CD4-positive, alpha-beta memory T cell (primary cell): ENCODE measurements around the gene GSTM1. TPM values are rescaled to one million over a fixed set of nuclear protein-coding genes. Genes with fewer than 3 reads are reported as not detected.
"Not testable (repeated sequence)": the region's sequence is repeated elsewhere in the genome, so short reads cannot be mapped to it uniquely, and the experiment has no call there.

ENCODE experiments used
- CTCF ChIA-PET: fragments of 350-600 bp; sonication (Branson Sonifier 250); formaldehyde crosslinking; loops from one replicate; lab custom pipeline; 2021; ENCODE audit warnings: inconsistent platforms; ENCODE audit not compliant: partially characterized antibody; lab: Charles Lee
- POLR2A ChIA-PET: fragments of 350-600 bp; sonication (Branson Sonifier 250); formaldehyde crosslinking; loops from one replicate; lab custom pipeline; 2021; ENCODE audit not compliant: partially characterized antibody; lab: Charles Lee
- DNase-seq, 5 donors: peaks; one replicate each; pipeline versions ENCODE4 v3.0.0 to v3.0.0-alpha.2; 2020 to 2022; ENCODE audit warnings: mixed read lengths in 1 of 5
- H3K27ac ChIP-seq: one replicate; pipeline ENCODE4 v1.7.0; 2013; ENCODE audit warnings: low read depth, low read length
- H3K27me3 ChIP-seq: 2 replicates; pipeline ENCODE4 v1.7.0; 2013; ENCODE audit warnings: mild to moderate bottlenecking, low read length, moderate library complexity; ENCODE audit not compliant: insufficient read depth
- H3K36me3 ChIP-seq: 2 replicates; pipeline ENCODE4 v1.7.0; 2013; ENCODE audit warnings: mild to moderate bottlenecking, low read length, moderate library complexity; ENCODE audit not compliant: insufficient read depth
- H3K4me1 ChIP-seq: 2 replicates; pipeline ENCODE4 v1.7.0; 2013; ENCODE audit warnings: mild to moderate bottlenecking, low read length, moderate library complexity; ENCODE audit not compliant: insufficient read depth
- H3K4me3 ChIP-seq, 2 donors: one replicate each; pipeline ENCODE4 v1.7.0; 2013; ENCODE audit warnings: low read length in 2 of 2, mild to moderate bottlenecking in 1 of 2
- H3K9me3 ChIP-seq, 2 donors: one replicate each; pipeline ENCODE4 v1.7.0; 2013; ENCODE audit warnings: low read length in 2 of 2, control low read depth in 1 of 2; ENCODE audit not compliant: control insufficient read depth in 1 of 2
- H3K27ac Mint-ChIP-seq, 7 donors: one replicate each; pipeline ENCODE4 v1.8.0; 2020 to 2021; ENCODE audit warnings: mixed read lengths in 7 of 7, mild to moderate bottlenecking in 6 of 7, inconsistent platforms in 3 of 7, moderate library complexity in 3 of 7
- H3K27me3 Mint-ChIP-seq, 2 donors: one replicate each; pipeline ENCODE4 v1.8.0; 2020 to 2021; ENCODE audit warnings: mixed read lengths in 2 of 2
- H3K36me3 Mint-ChIP-seq, 2 donors: one replicate each; pipeline ENCODE4 v1.8.0; 2020 to 2021; ENCODE audit warnings: mixed read lengths in 2 of 2, inconsistent platforms in 1 of 2, mild to moderate bottlenecking in 1 of 2
- H3K4me1 Mint-ChIP-seq, 4 donors: one replicate each; pipeline ENCODE4 v1.8.0; 2020 to 2021; ENCODE audit warnings: mixed read lengths in 4 of 4, mild to moderate bottlenecking in 1 of 4
- H3K4me3 Mint-ChIP-seq, 8 donors: one replicate each; pipeline ENCODE4 v1.8.0; 2020 to 2021; ENCODE audit warnings: mixed read lengths in 8 of 8, mild to moderate bottlenecking in 7 of 8, moderate library complexity in 6 of 8, inconsistent platforms in 3 of 8
- H3K9me3 Mint-ChIP-seq, 8 donors: one replicate each; pipeline ENCODE4 v1.8.0; 2020 to 2021; ENCODE audit warnings: mixed read lengths in 8 of 8, mild to moderate bottlenecking in 5 of 8, inconsistent platforms in 3 of 8, moderate library complexity in 1 of 8
- intact Hi-C: fragments of 100-400 bp; cut with micrococcal nuclease; formaldehyde crosslinking; loops from one replicate; pipeline ENCODE4 v1.15.1; 2023
- polyA plus RNA-seq, 2 donors: library from polyadenylated mRNA; unstranded; fragments of 300-500 nt; fragmentation: Illumina TruSeq; gene quantifications; one replicate each; pipeline ENCODE4 v1.2.3, GENCODE V29; 2021
- total RNA-seq, 2 experiments: library from RNA; stranded (reverse); gene quantifications; one replicate each; pipeline ENCODE4 v1.2.3, GENCODE V29; 2021

GSTM1 gene
- total and polyA plus RNA-seq, 4 experiments from 2014 or later, result 0.49 TPM; not detected in 3

- H3K4me3 ChIP-seq, result no peak overlapping the region
- Mint-ChIP-seq H3K27me3 (no peaks in the 10 kb centered on the region), H3K36me3 (no peaks in the 10 kb centered on the region), H3K4me1 (peaks cover 0 to 18% (median 11%) of the 10 kb centered on the region in 4 donors), H3K27ac (no peak overlapping the region), H3K9me3 (peaks cover 0 to 1% (median 0%) of the 10 kb centered on the region in 8 donors), H3K4me3 (peak overlapping the region in 3 of 8 donors; percentile 22 to 36 (median 27))
- no peak overlapping the region for H3K27ac ChIP-seq
- intact Hi-C loops, result no loop called here
- H3K9me3 ChIP-seq, result no peaks in the 10 kb centered on the region
- no peaks in the 10 kb centered on the region for H3K4me1 ChIP-seq
- H3K36me3 ChIP-seq, result no peaks in the 10 kb centered on the region
- ChIA-PET CTCF (no interaction called here), POLR2A (no interaction called here)
- H3K27me3 ChIP-seq, result no peaks in the 10 kb centered on the region
- no peak for DNase-seq
Measured at GRCh38 chr1:109689844-109690405, 2.3 kb downstream of the GSTM1 start.

DNA sequence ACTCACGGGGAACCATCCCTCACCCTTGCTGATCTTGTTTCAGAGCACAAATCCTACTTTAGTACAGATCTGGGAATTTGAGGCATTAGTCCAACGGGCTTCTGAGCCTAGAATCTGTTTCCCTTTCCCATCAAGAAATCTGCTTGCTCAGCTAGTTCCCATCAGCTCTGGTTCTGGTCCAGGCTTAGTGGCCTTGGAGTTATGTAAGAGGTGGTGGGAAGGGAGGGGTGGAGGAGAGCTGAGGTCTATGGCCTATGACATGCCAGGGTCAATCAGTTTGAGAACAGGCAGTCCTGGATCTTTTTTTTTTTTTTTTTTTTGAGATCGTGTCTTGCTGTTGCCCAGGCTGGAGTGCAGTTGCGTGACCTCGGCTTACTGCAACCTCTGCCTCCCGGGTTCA, 4.1 kb downstream of the GSTM1 start:
- Mint-ChIP-seq H3K36me3 (no peaks in the 10 kb centered on the region), H3K4me1 (peaks cover 0 to 18% (median 11%) of the 10 kb centered on the region in 4 donors), H3K9me3 (no peaks in the 10 kb centered on the region), H3K4me3 (no peak overlapping the region), H3K27me3 (no peaks in the 10 kb centered on the region), H3K27ac (no peak overlapping the region)
- Histone ChIP-seq H3K4me3 (no peak overlapping the region), H3K36me3 (no peaks in the 10 kb centered on the region), H3K27ac (no peak overlapping the region), H3K9me3 (no peaks in the 10 kb centered on the region), H3K4me1 (no peaks in the 10 kb centered on the region), H3K27me3 (no peaks in the 10 kb centered on the region)
- POLR2A ChIA-PET, result no interaction called here
- no peak for DNase-seq
- CTCF ChIA-PET, result no interaction called here
- intact Hi-C loops, result no loop called here

DNA sequence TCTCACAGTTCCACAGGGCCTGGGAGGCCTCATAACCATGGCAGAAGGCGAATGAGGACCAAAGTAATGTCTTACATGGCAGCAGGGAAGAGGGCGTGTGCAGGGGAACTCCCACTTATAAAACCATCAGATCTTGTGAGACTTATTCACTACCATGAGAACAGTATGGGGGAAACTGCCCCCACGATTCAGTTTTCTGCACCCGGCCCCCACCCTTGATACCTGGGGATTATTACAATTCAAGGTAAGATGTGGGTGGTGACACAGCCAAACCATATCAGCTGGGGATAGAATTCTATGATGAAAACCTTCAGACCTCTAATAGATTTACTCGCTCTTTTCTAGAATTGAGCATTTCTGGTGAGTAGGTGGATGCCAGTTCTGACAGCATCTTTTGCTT, 6.8 kb downstream of the GSTM1 start:
- H3K4me1 ChIP-seq, CTCF ChIA-PET, H3K36me3 Mint-ChIP-seq, H3K4me3 ChIP-seq, H3K36me3 ChIP-seq, H3K4me1 Mint-ChIP-seq, H3K4me3 Mint-ChIP-seq, intact Hi-C loops, H3K27ac ChIP-seq, H3K27me3 Mint-ChIP-seq, H3K9me3 ChIP-seq, H3K27ac Mint-ChIP-seq, DNase-seq, H3K27me3 ChIP-seq, H3K9me3 Mint-ChIP-seq, POLR2A ChIA-PET: not testable (repeated sequence)

- H3K9me3 ChIP-seq, H3K9me3 Mint-ChIP-seq, H3K4me1 Mint-ChIP-seq, H3K4me3 Mint-ChIP-seq, H3K36me3 ChIP-seq, H3K27me3 ChIP-seq, H3K36me3 Mint-ChIP-seq, H3K4me3 ChIP-seq, POLR2A ChIA-PET, DNase-seq, H3K27ac Mint-ChIP-seq, CTCF ChIA-PET, H3K27ac ChIP-seq, H3K4me1 ChIP-seq, intact Hi-C loops, H3K27me3 Mint-ChIP-seq: not testable (repeated sequence)
Measured at GRCh38 chr1:109695138-109695537, 7.5 kb downstream of the GSTM1 start.

DNA sequence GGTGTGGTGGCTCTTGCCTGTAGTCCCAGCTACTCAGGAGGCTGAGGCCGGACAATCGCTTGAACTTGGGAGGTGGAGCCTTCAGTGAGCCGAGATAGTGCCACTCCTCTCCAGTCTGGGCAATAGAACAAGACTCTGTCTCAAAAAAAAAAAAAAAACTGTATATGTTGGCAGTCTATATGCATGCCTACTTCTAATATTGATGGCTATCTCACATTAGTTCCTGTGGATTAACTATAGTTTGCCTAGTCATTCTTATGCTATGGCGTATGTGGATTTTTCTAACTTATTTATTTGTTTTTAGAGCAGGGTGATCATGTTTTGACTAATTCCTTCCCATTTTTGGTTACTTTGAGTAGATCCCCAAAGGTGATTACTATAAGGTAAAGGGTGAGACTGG, 9.4 kb downstream of the GSTM1 start:
- H3K4me3 Mint-ChIP-seq, result no peak overlapping the region
- H3K4me1 Mint-ChIP-seq, result no peaks in the 10 kb centered on the region
- no peak overlapping the region for H3K27ac ChIP-seq
- no peaks in the 10 kb centered on the region for H3K4me1 ChIP-seq
- H3K27me3 Mint-ChIP-seq, result no peaks in the 10 kb centered on the region
- no peak for DNase-seq
- H3K9me3 ChIP-seq, result no peaks in the 10 kb centered on the region
- H3K36me3 ChIP-seq, result no peaks in the 10 kb centered on the region
- no peaks in the 10 kb centered on the region for H3K27me3 ChIP-seq
- no peaks in the 10 kb centered on the region for H3K9me3 Mint-ChIP-seq
- POLR2A ChIA-PET, result no interaction called here
- intact Hi-C loops, result no loop called here
- no peak overlapping the region for H3K27ac Mint-ChIP-seq
- no peak overlapping the region for H3K4me3 ChIP-seq
- CTCF ChIA-PET, result no interaction called here
- no peaks in the 10 kb centered on the region for H3K36me3 Mint-ChIP-seq

GRCh38 chr1:109697861-109698260, 10.2 kb downstream of the GSTM1 start:
- H3K9me3 Mint-ChIP-seq, H3K27ac ChIP-seq, POLR2A ChIA-PET, H3K9me3 ChIP-seq, H3K4me1 Mint-ChIP-seq, H3K36me3 Mint-ChIP-seq, H3K4me3 Mint-ChIP-seq, DNase-seq, H3K36me3 ChIP-seq, intact Hi-C loops, H3K27me3 ChIP-seq, CTCF ChIA-PET, H3K4me3 ChIP-seq, H3K27me3 Mint-ChIP-seq, H3K4me1 ChIP-seq: not testable (repeated sequence)
- H3K27ac Mint-ChIP-seq, result peak overlapping the region in 1 of 7 donors; percentile 83

DNA sequence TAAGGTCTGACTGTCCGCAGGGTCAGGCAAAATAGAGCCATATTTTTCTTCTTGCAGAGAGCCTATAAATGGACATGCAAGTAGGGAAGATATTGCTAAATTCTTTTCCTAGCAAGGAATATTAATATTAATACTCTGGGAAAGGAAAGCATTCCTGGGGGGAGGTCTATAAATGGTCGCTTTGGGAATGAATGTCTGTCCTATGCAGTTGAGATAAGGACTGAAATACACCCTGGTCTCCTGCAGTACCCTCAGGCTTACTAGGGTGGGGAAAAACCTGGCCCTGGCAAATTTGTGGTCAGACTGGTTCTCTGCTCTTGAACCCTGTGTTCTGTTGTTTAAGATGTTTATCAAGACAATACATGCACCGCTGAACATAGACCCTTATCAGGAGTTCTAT, 15.3 kb downstream of the GSTM1 start:
- Mint-ChIP-seq H3K36me3 (peaks cover 5 to 12% of the 10 kb centered on the region in 2 donors), H3K9me3 (peaks cover under 1 to 22% (median 14%) of the 10 kb centered on the region in 8 donors)
- H3K27me3 ChIP-seq, H3K27ac ChIP-seq, POLR2A ChIA-PET, intact Hi-C loops, H3K27ac Mint-ChIP-seq, H3K4me3 ChIP-seq, CTCF ChIA-PET, H3K27me3 Mint-ChIP-seq, H3K36me3 ChIP-seq, H3K9me3 ChIP-seq, DNase-seq, H3K4me1 Mint-ChIP-seq, H3K4me3 Mint-ChIP-seq, H3K4me1 ChIP-seq: not testable (repeated sequence)

DNA sequence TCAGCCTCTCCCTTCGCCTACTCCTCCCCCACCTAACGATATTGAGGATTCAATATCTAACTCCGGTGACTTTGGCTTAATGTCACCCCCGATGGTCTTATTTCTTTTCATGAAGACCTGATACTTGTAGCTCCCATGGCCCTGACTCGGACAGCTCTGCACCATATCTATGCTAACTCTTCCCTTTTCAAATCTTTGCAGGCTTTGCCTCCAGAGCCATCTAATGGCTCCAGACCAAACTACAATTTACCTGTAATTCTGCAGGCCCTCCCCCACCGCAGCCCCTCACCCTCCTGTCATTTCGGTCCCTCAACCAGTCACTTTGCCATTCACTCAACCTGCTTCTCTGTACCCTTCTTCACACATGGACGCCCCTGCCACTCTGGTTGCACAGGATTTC, 16.6 kb downstream of the GSTM1 start:
- DNase-seq, result no peak
- no peak overlapping the region for H3K27ac ChIP-seq
- peaks cover 9 to 13% of the 10 kb centered on the region in 2 donors for H3K36me3 Mint-ChIP-seq
- peaks cover 5 to 34% (median 22%) of the 10 kb centered on the region in 8 donors for H3K9me3 Mint-ChIP-seq
- H3K27me3 ChIP-seq, result no peaks in the 10 kb centered on the region
- ChIA-PET POLR2A (no interaction called here), CTCF (no interaction called here)
- no peaks in the 10 kb centered on the region for H3K9me3 ChIP-seq
- H3K27me3 Mint-ChIP-seq, result peaks cover 0 to 8% of the 10 kb centered on the region in 2 donors
- H3K36me3 ChIP-seq, result no peaks in the 10 kb centered on the region
- H3K4me3 Mint-ChIP-seq, result no peak overlapping the region
- no peaks in the 10 kb centered on the region for H3K4me1 Mint-ChIP-seq
- H3K4me1 ChIP-seq, result no peaks in the 10 kb centered on the region
- no peak overlapping the region for H3K27ac Mint-ChIP-seq
- no peak overlapping the region for H3K4me3 ChIP-seq
- intact Hi-C loops, result no loop called here
